Measurements from ENCODE around the gene PET100.

PET100 gene

GRCh38 chr19:7654401-7654800, 24.8 kb downstream of the PET100 start:
- DNase-seq: no peak

- DNase-seq: no peak
These were observed 26.0 kb downstream of the PET100 start for GRCh38 chr19:7655581-7655980.

GRCh38 chr19:7657131-7657751, 27.6 kb downstream of the PET100 start:
- DNase-seq: no peak

- DNase-seq: no peak
These were observed 28.7 kb downstream of the PET100 start for GRCh38 chr19:7658219-7658686.

GRCh38 chr19:7661744-7662538, 32.3 kb downstream of the PET100 start:
- no peak for DNase-seq

- no peak for DNase-seq
These were observed 33.1 kb downstream of the PET100 start for GRCh38 chr19:7662657-7663056.

- DNase-seq: no peak
These were observed 34.1 kb downstream of the PET100 start for GRCh38 chr19:7663706-7664105.

GRCh38 chr19:7665076-7665475, 35.5 kb downstream of the PET100 start:
- no peak for DNase-seq

GRCh38 chr19:7668842-7669241, 39.2 kb downstream of the PET100 start, which contains the start of gene RETN:
Gene RETN, plus strand, starts transcription at chr19:7669049. Its CDS starts 278 bp downstream, at chr19:7669327.
- no peak for DNase-seq

GRCh38 chr19:7669641-7670040, 40.0 kb downstream of the PET100 start:
- no peak for DNase-seq

GRCh38 chr19:7670150-7670783, 40.7 kb downstream of the PET100 start:
- no peak for DNase-seq

GRCh38 chr19:7670790-7671189, 41.2 kb downstream of the PET100 start:
- DNase-seq: no peak

GRCh38 chr19:7672522-7672921, 42.9 kb downstream of the PET100 start:
- no peak for DNase-seq

GRCh38 chr19:7674010-7675005, 44.7 kb downstream of the PET100 start:
- no peak for DNase-seq

GRCh38 chr19:7676376-7676775, 46.8 kb downstream of the PET100 start:
- DNase-seq: no peak

- DNase-seq: no peak
These were observed 47.3 kb downstream of the PET100 start, which contains the start of gene MCEMP1 for GRCh38 chr19:7676854-7677253. Gene MCEMP1, plus strand, starts transcription at chr19:7677090. Its CDS starts 31 bp downstream, at chr19:7677121.

GRCh38 chr19:7677669-7678311, 48.2 kb downstream of the PET100 start:
- DNase-seq: no peak

- no peak for DNase-seq
These were observed 49.6 kb downstream of the PET100 start for GRCh38 chr19:7678971-7679751.

GRCh38 chr19:7679771-7680605, 50.4 kb downstream of the PET100 start:
- no peak for DNase-seq

Measured in kidney glomerular epithelial cell (primary cell).